Astrocyte of the cerebellum (primary cell): ENCODE measurements around the gene CNDP2.

Source experiments
- DNase-seq: peaks from one replicate; pipeline ENCODE4 v3.0.0-alpha.2; 2011; ENCODE audit warnings: low read depth
- H3K4me3 ChIP-seq: 2 replicates; pipeline ENCODE4 v1.5.1; 2011; ENCODE audit warnings: mild to moderate bottlenecking, low read depth, low read length, moderate library complexity
- in situ Hi-C: cut with HindIII; loops from 2 replicates; pipeline ENCODE4 v1.10.0; 2017; ENCODE audit warnings: low sequenced_read_pairs
- TF ChIP-seq, protein P1 (sequence below): IDR thresholded peaks from 2 replicates; pipeline ENCODE4 v1.5.1; 2012; ENCODE audit warnings: low read length, low read depth, moderate library complexity, mild to moderate bottlenecking; ENCODE audit errors: missing control alignments

Gene CNDP2

GRCh38 chr18:74546751-74547530 is 50.8 kb downstream of the CNDP2 start:
- H3K4me3 ChIP-seq: no peak overlapping the region
- in situ Hi-C loops: no loop called here
- TF ChIP-seq, protein P1, sequence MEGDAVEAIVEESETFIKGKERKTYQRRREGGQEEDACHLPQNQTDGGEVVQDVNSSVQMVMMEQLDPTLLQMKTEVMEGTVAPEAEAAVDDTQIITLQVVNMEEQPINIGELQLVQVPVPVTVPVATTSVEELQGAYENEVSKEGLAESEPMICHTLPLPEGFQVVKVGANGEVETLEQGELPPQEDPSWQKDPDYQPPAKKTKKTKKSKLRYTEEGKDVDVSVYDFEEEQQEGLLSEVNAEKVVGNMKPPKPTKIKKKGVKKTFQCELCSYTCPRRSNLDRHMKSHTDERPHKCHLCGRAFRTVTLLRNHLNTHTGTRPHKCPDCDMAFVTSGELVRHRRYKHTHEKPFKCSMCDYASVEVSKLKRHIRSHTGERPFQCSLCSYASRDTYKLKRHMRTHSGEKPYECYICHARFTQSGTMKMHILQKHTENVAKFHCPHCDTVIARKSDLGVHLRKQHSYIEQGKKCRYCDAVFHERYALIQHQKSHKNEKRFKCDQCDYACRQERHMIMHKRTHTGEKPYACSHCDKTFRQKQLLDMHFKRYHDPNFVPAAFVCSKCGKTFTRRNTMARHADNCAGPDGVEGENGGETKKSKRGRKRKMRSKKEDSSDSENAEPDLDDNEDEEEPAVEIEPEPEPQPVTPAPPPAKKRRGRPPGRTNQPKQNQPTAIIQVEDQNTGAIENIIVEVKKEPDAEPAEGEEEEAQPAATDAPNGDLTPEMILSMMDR: no peak
- DNase-seq: no peak

GRCh38 chr18:74547860-74548259 is 51.7 kb downstream of the CNDP2 start:
- H3K4me3 ChIP-seq: no peak overlapping the region
- in situ Hi-C loops: no loop called here
- DNase-seq: no peak
- TF ChIP-seq, protein P1: no peak

GRCh38 chr18:74549591-74550104 is 53.5 kb downstream of the CNDP2 start:
- no peak for DNase-seq
- H3K4me3 ChIP-seq: no peak overlapping the region
- TF ChIP-seq, protein P1: no peak
- in situ Hi-C loops: no loop called here

DNA sequence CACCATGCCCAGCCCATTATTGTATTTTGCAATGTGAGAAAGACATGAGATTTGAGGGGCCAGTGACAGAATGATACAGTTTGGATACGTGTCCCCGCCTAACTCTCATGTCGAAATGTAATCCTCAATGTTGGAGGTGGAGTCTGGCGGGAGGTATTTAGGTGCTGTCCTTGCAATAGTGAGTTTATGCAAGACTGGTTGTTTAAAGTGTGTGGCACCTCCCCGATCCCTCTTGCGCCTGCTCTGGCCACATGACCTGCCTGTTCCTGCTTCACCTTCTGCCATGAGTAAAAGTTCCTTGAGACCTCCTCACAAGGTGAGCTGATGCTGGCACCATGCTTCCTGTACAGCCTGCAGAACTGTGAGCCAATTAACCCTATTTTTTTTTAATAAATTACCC is 54.7 kb downstream of the CNDP2 start:
- TF ChIP-seq, protein P1: no peak
- in situ Hi-C loops: no loop called here
- no peak overlapping the region for H3K4me3 ChIP-seq
- DNase-seq: no peak

GRCh38 chr18:74551452-74551851 is 55.3 kb downstream of the CNDP2 start:
- TF ChIP-seq, protein P1: no peak
- no peak overlapping the region for H3K4me3 ChIP-seq
- in situ Hi-C loops: no loop called here
- DNase-seq: no peak

GRCh38 chr18:74551936-74552555 is 55.9 kb downstream of the CNDP2 start:
- DNase-seq: peak; percentile 75
- in situ Hi-C loops: no loop called here
- no peak overlapping the region for H3K4me3 ChIP-seq
- TF ChIP-seq, protein P1: peak; percentile 84
